GM12878 (cell line): Measurements from ENCODE around the gene NFKBIB. TPM values are rescaled to one million over a fixed set of nuclear protein-coding genes. Genes with fewer than 3 reads are reported as not detected.

Experiments used
- ASH2L ChIP-seq: fragments of 300-600, 200-600 bp; sonication (generic); IDR thresholded peaks from 2 replicates; pipeline ENCODE4 v1.6.1; 2017; ENCODE audit warnings: low read depth, mild to moderate bottlenecking, borderline replicate concordance
- CHD1 ChIP-seq: IDR thresholded peaks from 2 replicates; pipeline ENCODE4 v1.6.1; 2012; ENCODE audit warnings: low read depth, low read length, improper control_type of control experiment
- EZH2 ChIP-seq: IDR thresholded peaks from 2 replicates; pipeline ENCODE4 v1.6.1; 2012; ENCODE audit warnings: low read depth, mild to moderate bottlenecking, control low read depth, inconsistent platforms, low read length, borderline replicate concordance; ENCODE audit not compliant: control insufficient read depth
- GABPA ChIP-seq: IDR thresholded peaks from 2 replicates; pipeline ENCODE4 v1.6.1; 2014; ENCODE audit warnings: antibody characterized with exemption, low read depth, mild to moderate bottlenecking, inconsistent platforms
- IRF4 ChIP-seq: IDR thresholded peaks from 2 replicates; pipeline ENCODE4 v1.6.1; 2011; ENCODE audit warnings: low read depth, low read length
- MEF2B ChIP-seq: fragments of 450-650 bp; IDR thresholded peaks from 2 replicates; pipeline ENCODE4 v1.6.1; 2018; ENCODE audit warnings: mild to moderate bottlenecking, moderate library complexity; ENCODE audit not compliant: partially characterized antibody, poor library complexity, severe bottlenecking
- PAX5 ChIP-seq: IDR thresholded peaks from 2 replicates; pipeline ENCODE4 v1.6.1; 2011; ENCODE audit warnings: low read depth, low read length, borderline replicate concordance
- PAX8 ChIP-seq: fragments of 450-650 bp; IDR thresholded peaks from 2 replicates; pipeline ENCODE4 v1.6.1; 2017; ENCODE audit warnings: mild to moderate bottlenecking, moderate library complexity
- RAD51 ChIP-seq: fragments of 450-650 bp; IDR thresholded peaks from 2 replicates; pipeline ENCODE4 v1.6.1; 2016; ENCODE audit warnings: moderate library complexity, mild to moderate bottlenecking, inconsistent platforms
- SIX5 ChIP-seq: IDR thresholded peaks from 2 replicates; pipeline ENCODE4 v1.6.1; 2011; ENCODE audit warnings: mild to moderate bottlenecking, low read depth, low read length, moderate library complexity; ENCODE audit not compliant: severe bottlenecking
- SMC3 ChIP-seq: IDR thresholded peaks from 2 replicates; pipeline ENCODE4 v1.6.1; 2011; ENCODE audit warnings: low read length, improper control_type of control experiment, borderline replicate concordance
- polyA plus RNA-seq, 11 experiments: library from polyadenylated mRNA; depleted of rRNA in 4 of 11; unstranded in 6 of 11; stranded (reverse) in 5 of 11; fragments of >200 nt; fragmentation: Nextera tagmentation in 4 of 11; fragmentation: Illumina TruSeq in 1 of 11; extraction: Ambion mirVana in 4 of 11; extraction: Trizol in 1 of 11; gene quantifications; 1 replicate in 1 of 11; 2 replicates in 10 of 11; pipeline versions ENCODE4 v1.2.1 to v1.2.3, GENCODE V29; 2011 to 2016; ENCODE audit warnings: inconsistent platforms in 2 of 11, missing spikeins in 2 of 11, low read depth in 1 of 11
- total RNA-seq, 4 experiments: library from RNA; depleted of rRNA in 3 of 4; stranded (reverse); fragments of >200 nt in 3 of 4; fragmentation: Illumina TruSeq in 1 of 4; extraction: Trizol in 1 of 4; gene quantifications; 2 replicates each; pipeline versions ENCODE4 v1.2.1 to v1.2.3, GENCODE V29; 2013 to 2021
- TF ChIP-seq, protein P1 (sequence below): IDR thresholded peaks from 2 replicates; pipeline ENCODE4 v1.6.1; 2011; ENCODE audit warnings: low read depth, mild to moderate bottlenecking, low read length, moderate library complexity, borderline replicate concordance; ENCODE audit errors: extremely low read depth
- TF ChIP-seq, protein P2 (sequence below): fragments of 450-650 bp; conservative IDR thresholded peaks from 2 replicates; pipeline ENCODE4 v1.6.1; 2017; ENCODE audit warnings: mild to moderate bottlenecking, moderate library complexity
- TF ChIP-seq, protein P3 (sequence below): IDR thresholded peaks from 2 replicates; pipeline ENCODE4 v1.6.1; 2011; ENCODE audit warnings: borderline replicate concordance, low read depth, mild to moderate bottlenecking, moderate library complexity, mixed read lengths, low read length; ENCODE audit not compliant: insufficient read depth; ENCODE audit errors: extremely low read length
- TF ChIP-seq, protein P4 (sequence below): fragments of 450-650 bp; formaldehyde crosslinking; IDR thresholded peaks from 2 replicates; pipeline ENCODE4 v1.5.0; 2022; ENCODE audit warnings: mild to moderate bottlenecking, missing genetic modification characterization
- TF ChIP-seq, protein P5 (sequence below): IDR thresholded peaks from 2 replicates; pipeline ENCODE4 v1.6.1; 2011; ENCODE audit warnings: low read depth, low read length, improper control_type of control experiment, borderline replicate concordance
- TF ChIP-seq, protein P6 (sequence below): fragments of 450-650 bp; IDR thresholded peaks from 2 replicates; pipeline ENCODE4 v1.6.1; 2016; ENCODE audit warnings: mild to moderate bottlenecking

NFKBIB gene
- total and polyA plus RNA-seq, 10 of the 15 experiments (the other 5 are each of a cell fraction or from before 2014, with no cell fraction given), result 1.2 to 60.9 (median 31.0) TPM

DNA sequence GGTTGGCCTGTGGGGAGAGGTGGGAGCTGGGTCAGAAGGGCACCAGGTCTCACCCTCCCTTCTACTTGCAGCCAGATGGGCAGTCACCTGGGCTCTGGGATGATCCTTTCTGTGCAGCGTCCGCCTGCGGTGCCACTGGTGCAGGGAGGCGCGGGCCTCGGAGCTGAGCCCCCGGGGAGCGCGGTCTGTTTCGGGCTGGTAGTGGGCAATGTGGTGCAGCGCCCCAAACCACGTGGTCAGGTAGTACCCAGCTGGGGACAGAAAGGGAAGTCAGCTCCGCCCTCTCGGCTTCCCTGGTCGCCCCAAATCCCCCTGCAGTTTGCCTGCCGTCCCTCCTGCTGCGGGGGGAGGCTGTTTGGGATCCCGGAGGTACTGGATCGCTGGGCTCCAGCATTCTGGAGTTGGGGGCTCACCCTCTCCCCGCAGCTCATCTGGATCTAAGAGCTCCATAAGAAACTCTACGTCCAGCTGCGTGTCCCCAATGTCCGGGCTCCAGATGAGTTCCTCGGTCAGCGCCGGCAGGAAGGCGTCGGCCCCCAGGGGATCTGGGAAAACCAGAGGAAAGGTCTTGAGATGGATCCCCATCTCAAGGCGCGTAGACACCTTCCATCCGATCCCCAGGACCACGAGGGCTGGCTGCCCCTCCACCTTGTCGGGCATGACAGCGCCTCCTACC lies 30.5 kb upstream of the NFKBIB start (continued):
- TF ChIP-seq, protein P1, sequence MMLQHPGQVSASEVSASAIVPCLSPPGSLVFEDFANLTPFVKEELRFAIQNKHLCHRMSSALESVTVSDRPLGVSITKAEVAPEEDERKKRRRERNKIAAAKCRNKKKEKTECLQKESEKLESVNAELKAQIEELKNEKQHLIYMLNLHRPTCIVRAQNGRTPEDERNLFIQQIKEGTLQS, result no peak
- TF ChIP-seq, protein P2, sequence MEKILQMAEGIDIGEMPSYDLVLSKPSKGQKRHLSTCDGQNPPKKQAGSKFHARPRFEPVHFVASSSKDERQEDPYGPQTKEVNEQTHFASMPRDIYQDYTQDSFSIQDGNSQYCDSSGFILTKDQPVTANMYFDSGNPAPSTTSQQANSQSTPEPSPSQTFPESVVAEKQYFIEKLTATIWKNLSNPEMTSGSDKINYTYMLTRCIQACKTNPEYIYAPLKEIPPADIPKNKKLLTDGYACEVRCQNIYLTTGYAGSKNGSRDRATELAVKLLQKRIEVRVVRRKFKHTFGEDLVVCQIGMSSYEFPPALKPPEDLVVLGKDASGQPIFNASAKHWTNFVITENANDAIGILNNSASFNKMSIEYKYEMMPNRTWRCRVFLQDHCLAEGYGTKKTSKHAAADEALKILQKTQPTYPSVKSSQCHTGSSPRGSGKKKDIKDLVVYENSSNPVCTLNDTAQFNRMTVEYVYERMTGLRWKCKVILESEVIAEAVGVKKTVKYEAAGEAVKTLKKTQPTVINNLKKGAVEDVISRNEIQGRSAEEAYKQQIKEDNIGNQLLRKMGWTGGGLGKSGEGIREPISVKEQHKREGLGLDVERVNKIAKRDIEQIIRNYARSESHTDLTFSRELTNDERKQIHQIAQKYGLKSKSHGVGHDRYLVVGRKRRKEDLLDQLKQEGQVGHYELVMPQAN, result peak; percentile 35; the same call in 1 of the 2 replicates
- TF ChIP-seq, protein P3, sequence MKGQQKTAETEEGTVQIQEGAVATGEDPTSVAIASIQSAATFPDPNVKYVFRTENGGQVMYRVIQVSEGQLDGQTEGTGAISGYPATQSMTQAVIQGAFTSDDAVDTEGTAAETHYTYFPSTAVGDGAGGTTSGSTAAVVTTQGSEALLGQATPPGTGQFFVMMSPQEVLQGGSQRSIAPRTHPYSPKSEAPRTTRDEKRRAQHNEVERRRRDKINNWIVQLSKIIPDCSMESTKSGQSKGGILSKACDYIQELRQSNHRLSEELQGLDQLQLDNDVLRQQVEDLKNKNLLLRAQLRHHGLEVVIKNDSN, result peak; percentile 58
- TF ChIP-seq SIX5 (no peak), PAX8 (no peak), ASH2L (no peak), PAX5 (no peak), EZH2 (no peak), MEF2B (no peak), CHD1 (no peak), RAD51 (peak; percentile 68; the same call in 1 of the 2 replicates), IRF4 (no peak), SMC3 (no peak), GABPA (no peak)
- TF ChIP-seq, protein P4, sequence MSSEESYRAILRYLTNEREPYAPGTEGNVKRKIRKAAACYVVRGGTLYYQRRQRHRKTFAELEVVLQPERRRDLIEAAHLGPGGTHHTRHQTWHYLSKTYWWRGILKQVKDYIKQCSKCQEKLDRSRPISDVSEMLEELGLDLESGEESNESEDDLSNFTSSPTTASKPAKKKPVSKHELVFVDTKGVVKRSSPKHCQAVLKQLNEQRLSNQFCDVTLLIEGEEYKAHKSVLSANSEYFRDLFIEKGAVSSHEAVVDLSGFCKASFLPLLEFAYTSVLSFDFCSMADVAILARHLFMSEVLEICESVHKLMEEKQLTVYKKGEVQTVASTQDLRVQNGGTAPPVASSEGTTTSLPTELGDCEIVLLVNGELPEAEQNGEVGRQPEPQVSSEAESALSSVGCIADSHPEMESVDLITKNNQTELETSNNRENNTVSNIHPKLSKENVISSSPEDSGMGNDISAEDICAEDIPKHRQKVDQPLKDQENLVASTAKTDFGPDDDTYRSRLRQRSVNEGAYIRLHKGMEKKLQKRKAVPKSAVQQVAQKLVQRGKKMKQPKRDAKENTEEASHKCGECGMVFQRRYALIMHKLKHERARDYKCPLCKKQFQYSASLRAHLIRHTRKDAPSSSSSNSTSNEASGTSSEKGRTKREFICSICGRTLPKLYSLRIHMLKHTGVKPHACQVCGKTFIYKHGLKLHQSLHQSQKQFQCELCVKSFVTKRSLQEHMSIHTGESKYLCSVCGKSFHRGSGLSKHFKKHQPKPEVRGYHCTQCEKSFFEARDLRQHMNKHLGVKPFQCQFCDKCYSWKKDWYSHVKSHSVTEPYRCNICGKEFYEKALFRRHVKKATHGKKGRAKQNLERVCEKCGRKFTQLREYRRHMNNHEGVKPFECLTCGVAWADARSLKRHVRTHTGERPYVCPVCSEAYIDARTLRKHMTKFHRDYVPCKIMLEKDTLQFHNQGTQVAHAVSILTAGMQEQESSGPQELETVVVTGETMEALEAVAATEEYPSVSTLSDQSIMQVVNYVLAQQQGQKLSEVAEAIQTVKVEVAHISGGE (CRISPR knock-in tag), result no peak
- TF ChIP-seq, protein P5, sequence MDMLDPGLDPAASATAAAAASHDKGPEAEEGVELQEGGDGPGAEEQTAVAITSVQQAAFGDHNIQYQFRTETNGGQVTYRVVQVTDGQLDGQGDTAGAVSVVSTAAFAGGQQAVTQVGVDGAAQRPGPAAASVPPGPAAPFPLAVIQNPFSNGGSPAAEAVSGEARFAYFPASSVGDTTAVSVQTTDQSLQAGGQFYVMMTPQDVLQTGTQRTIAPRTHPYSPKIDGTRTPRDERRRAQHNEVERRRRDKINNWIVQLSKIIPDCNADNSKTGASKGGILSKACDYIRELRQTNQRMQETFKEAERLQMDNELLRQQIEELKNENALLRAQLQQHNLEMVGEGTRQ, result peak; percentile 14; the same call in 1 of the 2 replicates
- TF ChIP-seq, protein P6, sequence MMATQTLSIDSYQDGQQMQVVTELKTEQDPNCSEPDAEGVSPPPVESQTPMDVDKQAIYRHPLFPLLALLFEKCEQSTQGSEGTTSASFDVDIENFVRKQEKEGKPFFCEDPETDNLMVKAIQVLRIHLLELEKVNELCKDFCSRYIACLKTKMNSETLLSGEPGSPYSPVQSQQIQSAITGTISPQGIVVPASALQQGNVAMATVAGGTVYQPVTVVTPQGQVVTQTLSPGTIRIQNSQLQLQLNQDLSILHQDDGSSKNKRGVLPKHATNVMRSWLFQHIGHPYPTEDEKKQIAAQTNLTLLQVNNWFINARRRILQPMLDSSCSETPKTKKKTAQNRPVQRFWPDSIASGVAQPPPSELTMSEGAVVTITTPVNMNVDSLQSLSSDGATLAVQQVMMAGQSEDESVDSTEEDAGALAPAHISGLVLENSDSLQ, result no peak
